HCT116 (cell line): ENCODE data around the gene FRMD4A. TPM values are rescaled to one million over a fixed set of nuclear protein-coding genes. Genes with fewer than 3 reads are reported as not detected.

Experiments
- ATAC-seq: fragments of 200-7000 bp; cut with Tn5 transposase; 2 replicates; pipeline ENCODE4 v1.9.1; 2020; ENCODE audit warnings: mild to moderate bottlenecking, moderate library complexity
- BruUV-seq: library from RNA; stranded (reverse); fragments of 400-500 nt; replicated peaks from 2 replicates; lab custom pipeline; 2021; lab: Mats Ljungman, UMichigan
- CTCF ChIA-PET: fragments of 300-600 bp; sonication (Branson Sonifier 250); formaldehyde crosslinking; loops from one replicate; lab custom pipeline; 2021; ENCODE audit warnings: antibody characterized with exemption; lab: Charles Lee
- POLR2A ChIA-PET: fragments of 300-600, 350-600 bp; sonication (Branson Sonifier 250); formaldehyde crosslinking; loops from one replicate; lab custom pipeline; 2021; ENCODE audit warnings: antibody characterized with exemption; lab: Charles Lee
- RAD21 ChIA-PET, 2 experiments: fragments of 300-600 bp; sonication (Branson Sonifier 250); formaldehyde crosslinking; loops; one replicate each; lab custom pipeline; 2023; ENCODE audit warnings: low total read pairs in 2 of 2; ENCODE audit not compliant: uncharacterized antibody in 2 of 2, unreplicated experiment in 2 of 2, low non-redundant PET in 1 of 2; lab: Charles Lee
- DNase-seq: peaks from one replicate; pipeline ENCODE4 v3.0.0-alpha.2; 2010; ENCODE audit warnings: low read depth, low spot score
- H2AFZ ChIP-seq: fragments of 200-600 bp; shearing (Covaris generic), sonication (generic); 2 replicates; pipeline ENCODE4 v1.6.1; 2017; ENCODE audit warnings: low read depth, mixed run types, mixed read lengths, antibody characterized with exemption, low read length; ENCODE audit not compliant: poor library complexity, severe bottlenecking
- H3K27ac ChIP-seq: 2 replicates; pipeline ENCODE4 v1.5.1; 2012; ENCODE audit warnings: low read depth, low read length
- H3K27me3 ChIP-seq: fragments of 200-600 bp; sonication (generic); 2 replicates; pipeline ENCODE4 v1.6.1; 2016; ENCODE audit warnings: mixed run types, low read length, mixed read lengths; ENCODE audit not compliant: insufficient read depth
- H3K36me3 ChIP-seq, 2 experiments: fragments of 200-500 bp in 1 of 2; fragments of 200-600 bp in 1 of 2; sonication (Bioruptor generic) in 1 of 2; sonication (generic) in 1 of 2; 2 replicates each; pipeline versions ENCODE4 v1.5.1 to v1.6.1; 2014 to 2016; ENCODE audit warnings: low read length in 2 of 2, inconsistent platforms in 1 of 2, mixed read lengths in 1 of 2, mixed run types in 1 of 2; ENCODE audit not compliant: insufficient read depth in 2 of 2, control insufficient read depth in 1 of 2
- H3K4me1 ChIP-seq, 2 experiments: fragments of 200-600 bp in 1 of 2; sonication (generic) in 1 of 2; 2 replicates each; pipeline versions ENCODE4 v1.5.1 to v1.6.1; 2012 to 2017; ENCODE audit warnings: low read length in 2 of 2, inconsistent platforms in 1 of 2, mild to moderate bottlenecking in 1 of 2, mixed read lengths in 1 of 2, mixed run types in 1 of 2, moderate library complexity in 1 of 2; ENCODE audit not compliant: insufficient read depth in 2 of 2, control insufficient read depth in 1 of 2
- H3K4me2 ChIP-seq: fragments of 200-600 bp; sonication (generic); 2 replicates; pipeline ENCODE4 v1.6.1; 2017; ENCODE audit warnings: mixed run types, low read length, mixed read lengths
- H3K4me3 ChIP-seq, 2 experiments: fragments of 200-600 bp in 1 of 2; sonication (generic) in 1 of 2; replicated peaks in 1 of 2; 2 replicates each; pipeline ENCODE4 v1.5.1; 2011 to 2016; ENCODE audit warnings: low read length in 2 of 2, control low read depth in 1 of 2, low read depth in 1 of 2, mild to moderate bottlenecking in 1 of 2, mixed read lengths in 1 of 2, mixed run types in 1 of 2
- H3K79me2 ChIP-seq: fragments of 200-600 bp; sonication (generic); 2 replicates; pipeline ENCODE4 v1.6.1; 2017; ENCODE audit warnings: mild to moderate bottlenecking, mixed run types, low read length, moderate library complexity, mixed read lengths; ENCODE audit not compliant: insufficient read depth
- H3K9ac ChIP-seq: fragments of 200-600 bp; sonication (generic); 2 replicates; pipeline ENCODE4 v1.6.1; 2016; ENCODE audit warnings: low read length, mixed read lengths
- H3K9me2 ChIP-seq: fragments of 200-600 bp; sonication (generic), shearing (Covaris generic); 2 replicates; pipeline ENCODE4 v1.6.1; 2017; ENCODE audit warnings: mixed run types, mild to moderate bottlenecking, moderate library complexity; ENCODE audit not compliant: insufficient read depth
- H3K9me3 ChIP-seq, 2 experiments: fragments of 200-500 bp in 1 of 2; fragments of 200-600 bp in 1 of 2; sonication (Bioruptor generic) in 1 of 2; sonication (generic) in 1 of 2; 2 replicates each; pipeline ENCODE4 v1.6.1; 2014 to 2017; ENCODE audit warnings: low read length in 2 of 2, mixed read lengths in 2 of 2, inconsistent platforms in 1 of 2, low read depth in 1 of 2, mild to moderate bottlenecking in 1 of 2, mixed run types in 1 of 2, moderate library complexity in 1 of 2; ENCODE audit not compliant: control insufficient read depth in 1 of 2, insufficient read depth in 1 of 2
- H4K20me1 ChIP-seq: fragments of 200-600 bp; sonication (generic), shearing (Covaris generic); 2 replicates; pipeline ENCODE4 v1.6.1; 2017; ENCODE audit warnings: mixed run types, mild to moderate bottlenecking, moderate library complexity; ENCODE audit not compliant: insufficient read depth
- CTCF ChIP-seq, 3 experiments: fragments of 200-600 bp in 1 of 3; sonication (generic) in 1 of 3; IDR thresholded peaks in 2 of 3; conservative IDR thresholded peaks in 1 of 3; 2 replicates each; pipeline ENCODE4 v1.5.1; 2012 to 2017; ENCODE audit warnings: low read depth in 2 of 3, low read length in 2 of 3, antibody characterized with exemption in 1 of 3, borderline replicate concordance in 1 of 3, control low read depth in 1 of 3, mild to moderate bottlenecking in 1 of 3, mixed read lengths in 1 of 3, mixed run types in 1 of 3, moderate library complexity in 1 of 3; ENCODE audit not compliant: insufficient read depth in 1 of 3
- ELF1 ChIP-seq: IDR thresholded peaks from 2 replicates; pipeline ENCODE4 v1.6.1; 2012; ENCODE audit warnings: low read depth, borderline replicate concordance
- FOSL1 ChIP-seq: IDR thresholded peaks from 2 replicates; pipeline ENCODE4 v1.6.1; 2012; ENCODE audit warnings: low read depth
- MAX ChIP-seq: IDR thresholded peaks from 2 replicates; pipeline ENCODE4 v1.6.1; 2012
- POLR2A ChIP-seq: IDR thresholded peaks from 2 replicates; pipeline ENCODE4 v1.7.0; 2011; ENCODE audit warnings: borderline replicate concordance; ENCODE audit not compliant: insufficient read depth, insufficient read length; ENCODE audit errors: extremely low read depth
- POLR2AphosphoS5 ChIP-seq: IDR thresholded peaks from 2 replicates; pipeline ENCODE4 v1.6.1; 2011; ENCODE audit warnings: mild to moderate bottlenecking, low read depth, low read length, moderate library complexity
- RAD21 ChIP-seq: IDR thresholded peaks from 2 replicates; pipeline ENCODE4 v1.6.1; 2012; ENCODE audit warnings: low read depth, mild to moderate bottlenecking
- REST ChIP-seq: IDR thresholded peaks from 2 replicates; pipeline ENCODE4 v1.6.1; 2012; ENCODE audit warnings: low read depth
- SRF ChIP-seq: IDR thresholded peaks from 2 replicates; pipeline ENCODE4 v1.6.1; 2012; ENCODE audit warnings: low read depth
- TCF7L2 ChIP-seq: IDR thresholded peaks from 2 replicates; pipeline ENCODE4 v1.7.0; 2011; ENCODE audit warnings: borderline replicate concordance, inconsistent platforms; ENCODE audit not compliant: insufficient read depth, insufficient read length; ENCODE audit errors: extremely low read depth
- YY1 ChIP-seq: IDR thresholded peaks from 2 replicates; pipeline ENCODE4 v1.6.1; 2011; ENCODE audit warnings: low read length, low read depth, moderate library complexity, mild to moderate bottlenecking; ENCODE audit not compliant: insufficient replicate concordance; ENCODE audit errors: extremely low read depth
- ZBTB33 ChIP-seq: IDR thresholded peaks from 2 replicates; pipeline ENCODE4 v1.6.1; 2011; ENCODE audit warnings: mild to moderate bottlenecking, low read length, moderate library complexity; ENCODE audit not compliant: insufficient replicate concordance; ENCODE audit errors: extremely low read depth
- ZFX ChIP-seq: fragments of 450-650 bp; IDR thresholded peaks from 2 replicates; pipeline ENCODE4 v1.6.1; 2017
- intact Hi-C: fragments of 100-400 bp; cut with micrococcal nuclease; formaldehyde crosslinking; loops from 2 replicates; pipeline ENCODE4 v1.10.0; 2022
- total RNA-seq: library from RNA; stranded (reverse); gene quantifications from one replicate; pipeline ENCODE4 v1.2.1, GENCODE V29; 2021; ENCODE audit not compliant: unreplicated experiment

FRMD4A gene
- total RNA-seq, 1 experiment from 2014 or later: 0.20 TPM

- TF ChIP-seq ZBTB33 (no peak), TCF7L2 (no peak), RAD21 (no peak), MAX (no peak), SRF (no peak)
These were observed 528.8 kb downstream of the FRMD4A start (continued) for GRCh38 chr10:13801907-13802288.

- H4K20me1 ChIP-seq: no peaks in the 10 kb centered on the region
- H3K4me1 ChIP-seq: no peaks in the 10 kb centered on the region
- CTCF ChIA-PET: no interaction called here
- no peaks in the 10 kb centered on the region for H3K36me3 ChIP-seq
- intact Hi-C loops: no loop called here
- no peak overlapping the region for H3K9ac ChIP-seq
- POLR2A ChIA-PET: no interaction called here
- DNase-seq: no peak
- RAD21 ChIA-PET: no interaction called here
- H3K4me3 ChIP-seq: no peak overlapping the region
- H3K9me2 ChIP-seq: no peaks in the 10 kb centered on the region
- BruUV-seq: no TSS peak
- H3K9me3 ChIP-seq: no peaks in the 10 kb centered on the region
- H3K4me2 ChIP-seq: no peak overlapping the region
- no peak overlapping the region for H2AFZ ChIP-seq
- no peak overlapping the region for H3K27ac ChIP-seq
- H3K79me2 ChIP-seq: no peaks in the 10 kb centered on the region
- H3K27me3 ChIP-seq: peaks cover 7% of the 10 kb centered on the region; the same call in 1 of the 2 replicates
- no peak for ATAC-seq
- TF ChIP-seq POLR2AphosphoS5 (no peak), POLR2A (no peak), FOSL1 (no peak), CTCF (IDR thresholded peaks at IDR 0.05 in 2 of 3, conservative IDR thresholded peaks at IDR 0.05 in 1 of 3; ENCODE audit: borderline replicate concordance in 1 of 3, insufficient read depth in 1 of 3, low read depth in 2 of 3, low read length in 2 of 3) (no peak), ZFX (no peak), YY1 (no peak), REST (no peak), ELF1 (no peak), SRF (no peak), RAD21 (no peak)
These were observed 529.4 kb downstream of the FRMD4A start for GRCh38 chr10:13801156-13801906.
